GM12878 (cell line): Measurements from ENCODE around the gene RAD51B. TPM values are rescaled to one million over a fixed set of nuclear protein-coding genes. Genes with fewer than 3 reads are reported as not detected.

ENCODE experiments used
- ATAC-seq: fragments of 200-7000 bp; cut with Tn5 transposase; 3 replicates; pipeline ENCODE4 v1.9.1; 2020; ENCODE audit warnings: mild to moderate bottlenecking, moderate library complexity
- BruUV-seq: library from RNA; stranded (reverse); fragments of 400-500 nt; replicated peaks from 2 replicates; lab custom pipeline; 2021; lab: Mats Ljungman, UMichigan
- CTCF ChIA-PET: fragments of 300-600 bp; sonication (Branson Sonifier 250); formaldehyde crosslinking; extraction: SDS; loops from one replicate; lab custom pipeline; 2021; ENCODE audit warnings: inconsistent platforms; lab: Yijun Ruan, JAX
- POLR2A ChIA-PET: fragments of 350-600 bp; formaldehyde crosslinking; extraction: SDS; loops from one replicate; lab custom pipeline; 2021; ENCODE audit warnings: inconsistent platforms; lab: Charles Lee
- RAD21 ChIA-PET: fragments of 300-600 bp; sonication (Branson Sonifier 250); formaldehyde crosslinking; loops from one replicate; lab custom pipeline; 2023; ENCODE audit warnings: antibody characterized with exemption; ENCODE audit not compliant: unreplicated experiment; lab: Charles Lee
- SMC1A ChIA-PET: fragments of 300-600 bp; sonication (Branson Sonifier 250); formaldehyde crosslinking; loops from one replicate; lab custom pipeline; 2023; ENCODE audit not compliant: unreplicated experiment, uncharacterized antibody; lab: Charles Lee
- DNase-seq: peaks from one replicate; pipeline ENCODE4 v3.0.0-alpha.2; 2011; ENCODE audit warnings: low read depth, low spot score
- FAIRE-seq: peaks from 3 replicates; lab custom pipeline; 2011; peaks lifted over from hg19 to GRCh38; lab: Jason Lieb, UNC
- H2AFZ ChIP-seq: 2 replicates; pipeline ENCODE4 v1.6.0; 2011; ENCODE audit warnings: low read depth, low read length, control low read depth; ENCODE audit not compliant: control insufficient read depth
- H3K27ac ChIP-seq: 2 replicates; pipeline ENCODE4 v1.5.1; 2011; ENCODE audit warnings: control low read depth; ENCODE audit not compliant: control insufficient read depth, insufficient read depth
- H3K27me3 ChIP-seq, 2 experiments: replicated peaks in 1 of 2; 2 replicates each; pipeline versions ENCODE4 v1.6.0 to v1.6.1; 2011; ENCODE audit warnings: low read length in 1 of 2; ENCODE audit not compliant: control insufficient read depth in 2 of 2, insufficient read depth in 2 of 2
- H3K36me3 ChIP-seq, 2 experiments: 2 replicates each; pipeline ENCODE4 v1.5.1; 2011; ENCODE audit warnings: low read length in 1 of 2; ENCODE audit not compliant: control insufficient read depth in 2 of 2, insufficient read depth in 2 of 2
- H3K4me1 ChIP-seq: 2 replicates; pipeline ENCODE4 v1.6.1; 2011; ENCODE audit warnings: mild to moderate bottlenecking, low read length, moderate library complexity, mixed read lengths; ENCODE audit not compliant: control insufficient read depth, insufficient read depth
- H3K4me2 ChIP-seq: 2 replicates; pipeline ENCODE4 v1.6.0; 2011; ENCODE audit warnings: control low read depth; ENCODE audit not compliant: control insufficient read depth, insufficient read depth
- H3K4me3 ChIP-seq: fragments of 200-600 bp; sonication (generic); 2 replicates; pipeline ENCODE4 v1.5.1; 2016
- H3K79me2 ChIP-seq: 2 replicates; pipeline ENCODE4 v1.6.0; 2011; ENCODE audit warnings: low read length; ENCODE audit not compliant: control insufficient read depth, insufficient read depth
- H3K9ac ChIP-seq: 2 replicates; pipeline ENCODE4 v1.8.0; 2011; ENCODE audit warnings: low read length, control low read depth, mixed read lengths; ENCODE audit not compliant: control insufficient read depth, insufficient read depth
- H3K9me3 ChIP-seq: replicated peaks from 3 replicates; pipeline ENCODE4 v1.5.1; 2011; ENCODE audit warnings: mild to moderate bottlenecking, low read length; ENCODE audit not compliant: control insufficient read depth, insufficient read depth
- H4K20me1 ChIP-seq: 2 replicates; pipeline ENCODE4 v1.6.0; 2011; ENCODE audit not compliant: control insufficient read depth, insufficient read depth
- CHD2 ChIP-seq: IDR thresholded peaks from 2 replicates; pipeline ENCODE4 v1.6.1; 2011; ENCODE audit warnings: low read depth, low read length, improper control_type of control experiment, borderline replicate concordance
- CREM ChIP-seq: IDR thresholded peaks from 2 replicates; pipeline ENCODE4 v1.6.1; 2014; ENCODE audit warnings: antibody characterized with exemption, low read depth
- ETV6 ChIP-seq, 2 experiments: fragments of 450-650 bp in 1 of 2; IDR thresholded peaks in 1 of 2; conservative IDR thresholded peaks in 1 of 2; 2 replicates each; pipeline ENCODE4 v1.6.1; 2014; ENCODE audit warnings: antibody characterized with exemption in 1 of 2, borderline replicate concordance in 1 of 2, low read depth in 1 of 2, mild to moderate bottlenecking in 1 of 2, moderate library complexity in 1 of 2
- GATAD2B ChIP-seq: fragments of 450-650 bp; conservative IDR thresholded peaks from 2 replicates; pipeline ENCODE4 v1.6.1; 2017; ENCODE audit warnings: low read depth, mild to moderate bottlenecking, moderate library complexity
- LARP7 ChIP-seq: fragments of 450-650 bp; IDR thresholded peaks from 2 replicates; pipeline ENCODE4 v1.6.1; 2017; ENCODE audit warnings: mild to moderate bottlenecking
- MTA2 ChIP-seq: fragments of 450-650 bp; IDR thresholded peaks from 2 replicates; pipeline ENCODE4 v1.6.1; 2016; ENCODE audit warnings: low read depth, mild to moderate bottlenecking, moderate library complexity
- MYC ChIP-seq: IDR thresholded peaks from 2 replicates; pipeline ENCODE4 v1.6.1; 2011; ENCODE audit warnings: mild to moderate bottlenecking, low read length, moderate library complexity, inconsistent platforms; ENCODE audit not compliant: insufficient read depth, insufficient replicate concordance, insufficient read length, severe bottlenecking
- NFIC ChIP-seq: IDR thresholded peaks from 2 replicates; pipeline ENCODE4 v1.6.1; 2012; ENCODE audit warnings: low read depth, mild to moderate bottlenecking, inconsistent platforms, low read length, moderate library complexity
- PAX8 ChIP-seq: fragments of 450-650 bp; IDR thresholded peaks from 2 replicates; pipeline ENCODE4 v1.6.1; 2017; ENCODE audit warnings: mild to moderate bottlenecking, moderate library complexity
- PML ChIP-seq: IDR thresholded peaks from 2 replicates; pipeline ENCODE4 v1.6.1; 2012; ENCODE audit warnings: low read length, inconsistent platforms
- RELA ChIP-seq: fragments of 450-650 bp; IDR thresholded peaks from 2 replicates; pipeline ENCODE4 v1.8.0; 2014; ENCODE audit warnings: borderline replicate concordance; ENCODE audit not compliant: partially characterized antibody
- SPI1 ChIP-seq: IDR thresholded peaks from 2 replicates; pipeline ENCODE4 v1.6.1; 2011; ENCODE audit warnings: low read depth, mild to moderate bottlenecking, low read length, moderate library complexity, borderline replicate concordance; ENCODE audit not compliant: insufficient read depth
- ZNF622 ChIP-seq: fragments of 450-650 bp; IDR thresholded peaks from 2 replicates; pipeline ENCODE4 v1.6.1; 2017; ENCODE audit warnings: mild to moderate bottlenecking, inconsistent platforms
- WGBS: methylation state at CpG from one replicate; pipeline ENCODE4 v1.1.6; 2016; ENCODE audit warnings: low lambda C conversion rate; ENCODE audit not compliant: insufficient replicate concordance, insufficient coverage; ENCODE audit errors: missing lambda C conversion rate; 5-methylcytosine and 5-hydroxymethylcytosine counted together
- in situ Hi-C: fragments of 300-500 bp; cut with MboI; formaldehyde crosslinking; loops from 9 replicates; pipeline ENCODE4 v1.14.3; 2018; ENCODE audit warnings: mixed read lengths
- intact Hi-C: fragments of 100-400 bp; cut with micrococcal nuclease; formaldehyde crosslinking; loops from one replicate; pipeline ENCODE4 v1.14.2; 2022; ENCODE audit not compliant: unreplicated experiment
- polyA plus RNA-seq, 11 experiments: library from polyadenylated mRNA; depleted of rRNA in 4 of 11; unstranded in 6 of 11; stranded (reverse) in 5 of 11; fragments of >200 nt; fragmentation: Nextera tagmentation in 4 of 11; fragmentation: Illumina TruSeq in 1 of 11; extraction: Ambion mirVana in 4 of 11; extraction: Trizol in 1 of 11; gene quantifications; 1 replicate in 1 of 11; 2 replicates in 10 of 11; pipeline versions ENCODE4 v1.2.1 to v1.2.3, GENCODE V29; 2011 to 2016; ENCODE audit warnings: inconsistent platforms in 2 of 11, missing spikeins in 2 of 11, low read depth in 1 of 11
- total RNA-seq, 4 experiments: library from RNA; depleted of rRNA in 3 of 4; stranded (reverse); fragments of >200 nt in 3 of 4; fragmentation: Illumina TruSeq in 1 of 4; extraction: Trizol in 1 of 4; gene quantifications; 2 replicates each; pipeline versions ENCODE4 v1.2.1 to v1.2.3, GENCODE V29; 2013 to 2021
- TF ChIP-seq, protein P1 (sequence below): IDR thresholded peaks from 2 replicates; pipeline ENCODE4 v1.6.1; 2012; ENCODE audit warnings: low read depth, low read length, improper control_type of control experiment
- TF ChIP-seq, protein P2 (sequence below): fragments of 450-650 bp; IDR thresholded peaks from 2 replicates; pipeline ENCODE4 v1.6.1; 2017; ENCODE audit warnings: antibody characterized with exemption, mild to moderate bottlenecking, moderate library complexity
- TF ChIP-seq, protein P3 (sequence below): IDR thresholded peaks from 2 replicates; pipeline ENCODE4 v1.6.1; 2012; ENCODE audit warnings: low read length, inconsistent platforms

The RAD51B gene
- total and polyA plus RNA-seq, 10 of the 15 experiments (the other 5 are each of a cell fraction or from before 2014, with no cell fraction given), result 9.8 to 26.8 (median 21.3) TPM

GRCh38 chr14:68421116-68421515 lies 601.5 kb downstream of the RAD51B start:
- no peak for FAIRE-seq
- H3K4me2 ChIP-seq, result no peak overlapping the region

GRCh38 chr14:68423686-68424085 lies 604.1 kb downstream of the RAD51B start:
- no peak for DNase-seq
- Histone ChIP-seq H4K20me1 (no peaks in the 10 kb centered on the region), H3K4me3 (no peak overlapping the region), H3K9ac (no peak overlapping the region), H3K9me3 (no peaks in the 10 kb centered on the region; the same call in 2 of the 3 replicates), H3K27me3 (no peaks in the 10 kb centered on the region), H3K36me3 (no peaks in the 10 kb centered on the region; a peak in 1 of 4 replicates), H3K27ac (no peak overlapping the region), H3K4me1 (peaks cover 13% of the 10 kb centered on the region), H3K4me2 (no peak overlapping the region), H2AFZ (no peak overlapping the region), H3K79me2 (no peaks in the 10 kb centered on the region)
- ChIA-PET POLR2A (interaction anchor here (1.3 kb wide), 1 partner anchor 96 kb away, joined by 4 read pairs; no protein-coding TSS in a partner anchor), RAD21 (no interaction called here), SMC1A (no interaction called here), CTCF (no interaction called here)
- in situ Hi-C loops, result no loop called here
- no peak for FAIRE-seq
- no peak for ATAC-seq
- BruUV-seq, result no TSS peak
- intact Hi-C loops, result loop anchor here (5.0 kb wide), 1 partner anchor 44 kb away; no protein-coding TSS in a partner anchor
- 82% methylated on average over 2 of the region's 2 CpGs for WGBS
- TF ChIP-seq, protein P1, sequence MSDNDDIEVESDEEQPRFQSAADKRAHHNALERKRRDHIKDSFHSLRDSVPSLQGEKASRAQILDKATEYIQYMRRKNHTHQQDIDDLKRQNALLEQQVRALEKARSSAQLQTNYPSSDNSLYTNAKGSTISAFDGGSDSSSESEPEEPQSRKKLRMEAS, result no peak
- TF ChIP-seq PML, result no peak
- TF ChIP-seq, protein P2, sequence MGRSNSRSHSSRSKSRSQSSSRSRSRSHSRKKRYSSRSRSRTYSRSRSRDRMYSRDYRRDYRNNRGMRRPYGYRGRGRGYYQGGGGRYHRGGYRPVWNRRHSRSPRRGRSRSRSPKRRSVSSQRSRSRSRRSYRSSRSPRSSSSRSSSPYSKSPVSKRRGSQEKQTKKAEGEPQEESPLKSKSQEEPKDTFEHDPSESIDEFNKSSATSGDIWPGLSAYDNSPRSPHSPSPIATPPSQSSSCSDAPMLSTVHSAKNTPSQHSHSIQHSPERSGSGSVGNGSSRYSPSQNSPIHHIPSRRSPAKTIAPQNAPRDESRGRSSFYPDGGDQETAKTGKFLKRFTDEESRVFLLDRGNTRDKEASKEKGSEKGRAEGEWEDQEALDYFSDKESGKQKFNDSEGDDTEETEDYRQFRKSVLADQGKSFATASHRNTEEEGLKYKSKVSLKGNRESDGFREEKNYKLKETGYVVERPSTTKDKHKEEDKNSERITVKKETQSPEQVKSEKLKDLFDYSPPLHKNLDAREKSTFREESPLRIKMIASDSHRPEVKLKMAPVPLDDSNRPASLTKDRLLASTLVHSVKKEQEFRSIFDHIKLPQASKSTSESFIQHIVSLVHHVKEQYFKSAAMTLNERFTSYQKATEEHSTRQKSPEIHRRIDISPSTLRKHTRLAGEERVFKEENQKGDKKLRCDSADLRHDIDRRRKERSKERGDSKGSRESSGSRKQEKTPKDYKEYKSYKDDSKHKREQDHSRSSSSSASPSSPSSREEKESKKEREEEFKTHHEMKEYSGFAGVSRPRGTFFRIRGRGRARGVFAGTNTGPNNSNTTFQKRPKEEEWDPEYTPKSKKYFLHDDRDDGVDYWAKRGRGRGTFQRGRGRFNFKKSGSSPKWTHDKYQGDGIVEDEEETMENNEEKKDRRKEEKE, result no peak
- TF ChIP-seq RELA, result no peak
- TF ChIP-seq PAX8, result no peak
- no peak for TF ChIP-seq CHD2
- TF ChIP-seq GATAD2B, result no peak
- TF ChIP-seq LARP7, result no peak
- TF ChIP-seq ETV6 (conservative IDR thresholded peaks at IDR 0.05 in 1 of 2, IDR thresholded peaks at IDR 0.05 in 1 of 2; ENCODE audit: borderline replicate concordance in 1 of 2, low read depth in 1 of 2), result no peak

More at GRCh38 chr14:68421116-68421515, 601.5 kb downstream of the RAD51B start:
- Histone ChIP-seq H3K9me3 (no peaks in the 10 kb centered on the region), H3K27me3 (no peaks in the 10 kb centered on the region), H3K9ac (no peak overlapping the region), H3K4me1 (peaks cover 19% of the 10 kb centered on the region), H3K27ac (no peak overlapping the region), H3K36me3 (no peaks in the 10 kb centered on the region), H2AFZ (no peak overlapping the region), H3K4me3 (no peak overlapping the region), H3K79me2 (no peaks in the 10 kb centered on the region), H4K20me1 (no peaks in the 10 kb centered on the region)
- ChIA-PET CTCF (no interaction called here), POLR2A (no interaction called here), RAD21 (no interaction called here), SMC1A (interaction anchor here (0.6 to 1.5 kb wide), 4 partner anchors 19 to 367 kb away, joined by 3 to 4 read pairs (median 4); no protein-coding TSS in a partner anchor)
- ATAC-seq (no peak), DNase-seq (no peak)
- BruUV-seq, result no TSS peak
- intact Hi-C loops, result loop anchor here (5.0 kb wide), 1 partner anchor 46 kb away; no protein-coding TSS in a partner anchor
- TF ChIP-seq, protein P3, sequence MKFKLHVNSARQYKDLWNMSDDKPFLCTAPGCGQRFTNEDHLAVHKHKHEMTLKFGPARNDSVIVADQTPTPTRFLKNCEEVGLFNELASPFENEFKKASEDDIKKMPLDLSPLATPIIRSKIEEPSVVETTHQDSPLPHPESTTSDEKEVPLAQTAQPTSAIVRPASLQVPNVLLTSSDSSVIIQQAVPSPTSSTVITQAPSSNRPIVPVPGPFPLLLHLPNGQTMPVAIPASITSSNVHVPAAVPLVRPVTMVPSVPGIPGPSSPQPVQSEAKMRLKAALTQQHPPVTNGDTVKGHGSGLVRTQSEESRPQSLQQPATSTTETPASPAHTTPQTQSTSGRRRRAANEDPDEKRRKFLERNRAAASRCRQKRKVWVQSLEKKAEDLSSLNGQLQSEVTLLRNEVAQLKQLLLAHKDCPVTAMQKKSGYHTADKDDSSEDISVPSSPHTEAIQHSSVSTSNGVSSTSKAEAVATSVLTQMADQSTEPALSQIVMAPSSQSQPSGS, result no peak
- no peak for TF ChIP-seq ZNF622
- no peak for TF ChIP-seq MYC
- no peak for TF ChIP-seq NFIC
- TF ChIP-seq CREM, result no peak
- TF ChIP-seq MTA2, result no peak
- TF ChIP-seq SPI1, result no peak
- in situ Hi-C loops, result no loop called here
- 98% methylated on average over 3 of the region's 3 CpGs for WGBS
